ENCODE measurements around the gene PLXNB3.

GRCh38 chrX:153719701-153720100 is 44.3 kb upstream of the PLXNB3 start:
- TF ChIP-seq CTCF (IDR thresholded peaks at IDR 0.05): no peak
- no peak for TF ChIP-seq POLR2A (IDR thresholded peaks at IDR 0.05)
